ENCODE data around the gene OR56A5. TPM values are rescaled to one million over a fixed set of nuclear protein-coding genes. Genes with fewer than 3 reads are reported as not detected.

OR56A5 gene
- total and polyA plus RNA-seq, 8 donors: not detected

DNA sequence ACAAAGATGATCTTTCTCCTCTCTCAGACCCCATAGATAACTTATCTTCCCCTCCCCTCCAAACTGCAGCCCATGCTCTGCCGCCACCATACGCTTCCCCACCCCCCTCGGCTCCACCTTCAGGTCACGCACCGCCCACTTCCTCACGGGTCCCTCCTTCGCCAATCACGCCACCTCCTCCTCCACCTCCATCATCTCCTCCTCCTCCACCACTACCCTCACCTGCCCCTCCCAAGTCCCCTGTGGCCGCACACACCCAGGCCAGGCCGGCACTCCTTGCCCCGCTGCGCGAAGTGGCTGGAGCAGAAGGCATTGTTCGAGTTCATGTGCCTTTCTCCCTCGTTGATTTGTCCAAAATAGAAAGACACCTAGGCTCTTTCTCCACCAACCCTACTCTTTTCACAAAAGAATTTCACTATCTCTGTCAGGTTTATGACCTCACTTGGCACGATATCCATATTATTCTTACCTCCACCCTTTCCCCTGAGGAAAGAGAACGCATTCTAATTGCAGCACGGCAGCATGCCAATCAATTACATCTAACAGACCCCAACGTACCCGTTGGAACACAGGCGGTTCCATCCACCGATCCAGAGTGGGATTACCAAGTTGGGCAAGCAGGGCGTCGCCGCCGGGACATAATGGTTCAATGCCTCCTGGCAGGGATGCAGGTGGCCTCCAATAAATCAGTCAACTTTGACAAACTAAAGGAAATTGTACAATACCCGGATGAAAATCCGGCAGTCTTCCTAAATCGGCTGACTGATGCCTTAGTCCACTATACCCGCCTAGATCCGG lies 38.5 kb downstream of the OR56A5 start:
- Histone ChIP-seq H3K27me3 (no peaks in the 10 kb centered on the region), H3K36me3 (no peaks in the 10 kb centered on the region), H3K9me3 (peaks cover 0 to 45% of the 10 kb centered on the region in 2 donors), H3K4me3 (no peak overlapping the region), H3K27ac (no peak overlapping the region), H3K4me1 (no peaks in the 10 kb centered on the region)
- no peak for DNase-seq
- ATAC-seq: no peak
- intact Hi-C loops (cut with DNase I): no loop called here
- TF ChIP-seq, protein P1, sequence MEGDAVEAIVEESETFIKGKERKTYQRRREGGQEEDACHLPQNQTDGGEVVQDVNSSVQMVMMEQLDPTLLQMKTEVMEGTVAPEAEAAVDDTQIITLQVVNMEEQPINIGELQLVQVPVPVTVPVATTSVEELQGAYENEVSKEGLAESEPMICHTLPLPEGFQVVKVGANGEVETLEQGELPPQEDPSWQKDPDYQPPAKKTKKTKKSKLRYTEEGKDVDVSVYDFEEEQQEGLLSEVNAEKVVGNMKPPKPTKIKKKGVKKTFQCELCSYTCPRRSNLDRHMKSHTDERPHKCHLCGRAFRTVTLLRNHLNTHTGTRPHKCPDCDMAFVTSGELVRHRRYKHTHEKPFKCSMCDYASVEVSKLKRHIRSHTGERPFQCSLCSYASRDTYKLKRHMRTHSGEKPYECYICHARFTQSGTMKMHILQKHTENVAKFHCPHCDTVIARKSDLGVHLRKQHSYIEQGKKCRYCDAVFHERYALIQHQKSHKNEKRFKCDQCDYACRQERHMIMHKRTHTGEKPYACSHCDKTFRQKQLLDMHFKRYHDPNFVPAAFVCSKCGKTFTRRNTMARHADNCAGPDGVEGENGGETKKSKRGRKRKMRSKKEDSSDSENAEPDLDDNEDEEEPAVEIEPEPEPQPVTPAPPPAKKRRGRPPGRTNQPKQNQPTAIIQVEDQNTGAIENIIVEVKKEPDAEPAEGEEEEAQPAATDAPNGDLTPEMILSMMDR (IDR thresholded peaks at IDR 0.05): no peak

DNA sequence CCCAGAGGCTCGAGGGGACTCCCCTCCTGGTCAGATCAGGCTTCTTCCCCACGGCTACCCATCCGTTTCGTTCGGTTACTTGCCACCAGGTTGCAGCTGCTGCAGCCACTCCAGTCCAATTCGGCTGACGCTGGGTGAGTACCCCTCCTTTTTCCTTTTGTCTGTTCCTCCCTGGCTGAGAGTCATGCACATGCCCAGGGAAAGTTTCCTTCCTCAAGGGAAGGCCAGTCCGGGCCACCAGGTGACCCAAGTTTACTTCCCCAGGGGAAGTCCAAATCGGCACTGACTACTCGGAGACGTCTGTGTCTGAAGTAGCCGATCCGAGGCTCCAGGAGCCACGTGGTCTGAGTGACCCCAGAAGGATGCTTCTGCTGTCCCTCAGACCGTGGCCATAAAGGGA lies 39.5 kb downstream of the OR56A5 start:
- TF ChIP-seq, protein P1 (IDR thresholded peaks at IDR 0.05): no peak
- Histone ChIP-seq H3K4me1 (no peaks in the 10 kb centered on the region), H3K9me3 (peaks cover 0 to 45% of the 10 kb centered on the region in 2 donors), H3K36me3 (no peaks in the 10 kb centered on the region), H3K4me3 (no peak overlapping the region), H3K27me3 (no peaks in the 10 kb centered on the region), H3K27ac (no peak overlapping the region)
- ATAC-seq: no peak
- intact Hi-C loops (cut with DNase I): no loop called here
- DNase-seq: no peak

DNA sequence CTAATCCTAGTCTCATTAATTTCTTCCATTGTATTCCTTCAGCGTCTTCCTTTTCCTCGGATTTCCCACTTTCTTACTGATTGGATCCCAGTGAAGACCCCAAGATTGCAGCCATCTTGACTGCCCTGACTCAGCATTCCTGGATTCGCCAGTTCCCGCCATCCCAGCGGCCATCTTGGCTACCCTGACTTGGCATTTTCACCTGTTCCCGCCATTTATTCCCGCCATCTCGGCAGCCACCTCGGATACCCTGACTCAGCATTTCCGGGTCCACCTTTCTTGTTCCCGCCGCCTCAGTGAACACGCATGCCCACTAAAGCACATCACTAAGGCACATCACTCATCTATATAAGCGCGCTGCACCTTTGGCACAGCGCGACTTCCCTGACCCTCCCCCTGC lies 40.0 kb downstream of the OR56A5 start:
- TF ChIP-seq, protein P1 (IDR thresholded peaks at IDR 0.05): no peak
- no peaks in the 10 kb centered on the region for H3K36me3 ChIP-seq
- DNase-seq: no peak
- no peaks in the 10 kb centered on the region for H3K27me3 ChIP-seq
- no peak for ATAC-seq
- intact Hi-C loops (cut with DNase I): no loop called here
- H3K4me1 ChIP-seq: no peaks in the 10 kb centered on the region
- peaks cover 0 to 42% of the 10 kb centered on the region in 2 donors for H3K9me3 ChIP-seq
- no peak overlapping the region for H3K4me3 ChIP-seq
- H3K27ac ChIP-seq: no peak overlapping the region

DNA sequence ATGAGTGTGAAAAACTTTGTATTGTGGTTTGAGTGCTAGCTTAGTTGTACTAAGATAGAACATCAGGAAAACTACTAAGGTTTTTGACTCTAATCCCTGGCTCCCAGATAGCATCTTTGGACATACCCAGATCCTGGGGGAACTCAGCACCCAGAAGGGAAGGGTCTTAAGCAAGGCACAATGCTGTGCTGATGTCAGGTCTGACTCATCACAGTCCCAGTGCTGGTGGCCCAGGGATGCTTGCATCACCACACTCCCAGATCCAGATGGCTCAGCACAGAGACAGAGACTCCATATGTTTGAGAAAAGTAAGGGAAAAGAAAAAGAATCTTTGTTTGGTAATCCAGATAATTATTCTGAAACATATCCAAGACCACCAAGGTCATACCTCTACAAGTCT lies 44.5 kb downstream of the OR56A5 start:
- TF ChIP-seq, protein P1 (IDR thresholded peaks at IDR 0.05): no peak
- H3K4me1 ChIP-seq: no peaks in the 10 kb centered on the region
- H3K27ac ChIP-seq: no peak overlapping the region
- DNase-seq (no peak), ATAC-seq (no peak)
- no peak overlapping the region for H3K4me3 ChIP-seq
- no peaks in the 10 kb centered on the region for H3K27me3 ChIP-seq
- peaks cover 0 to 15% of the 10 kb centered on the region in 2 donors for H3K9me3 ChIP-seq
- no peaks in the 10 kb centered on the region for H3K36me3 ChIP-seq
- intact Hi-C loops (cut with DNase I): no loop called here

DNA sequence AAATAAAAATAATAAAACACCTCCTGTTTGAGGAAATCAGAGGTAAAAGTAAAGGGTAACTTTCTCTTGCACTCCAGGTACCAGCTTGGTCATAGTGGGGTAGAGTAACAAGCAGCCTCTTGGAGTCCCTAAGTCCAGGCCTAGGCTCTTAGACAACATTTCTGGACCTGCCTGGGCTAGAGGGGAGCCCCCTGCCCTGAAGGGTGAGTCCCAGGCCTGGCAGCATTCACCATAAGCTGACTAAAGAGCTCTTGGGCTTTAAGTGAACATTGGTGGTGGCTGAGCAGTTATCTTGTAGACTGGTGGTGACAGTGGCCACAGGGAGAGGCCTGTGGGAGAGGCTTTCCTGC lies 44.9 kb downstream of the OR56A5 start:
- Histone ChIP-seq H3K9me3 (peaks cover 0 to 14% of the 10 kb centered on the region in 2 donors), H3K4me1 (no peaks in the 10 kb centered on the region), H3K36me3 (no peaks in the 10 kb centered on the region), H3K4me3 (no peak overlapping the region), H3K27ac (no peak overlapping the region), H3K27me3 (no peaks in the 10 kb centered on the region)
- ATAC-seq: no peak
- no peak for DNase-seq
- TF ChIP-seq, protein P1 (IDR thresholded peaks at IDR 0.05): no peak
- intact Hi-C loops (cut with DNase I): no loop called here
